HFF-Myc (cell line): ENCODE measurements around the gene PHF20.
"Not testable (repeated sequence)": the region's sequence is repeated elsewhere in the genome, so short reads cannot be mapped to it uniquely, and the experiment has no call there.

Experiments
- DNase-seq: peaks from one replicate; pipeline ENCODE4 v3.0.0-alpha.2; 2011; ENCODE audit warnings: low read depth; ENCODE audit errors: extremely low read depth
- H3K4me3 ChIP-seq: replicated peaks from 2 replicates; pipeline ENCODE4 v1.5.1; 2011; ENCODE audit warnings: low read depth, mild to moderate bottlenecking, control low read depth, low read length
- CTCF ChIP-seq: IDR thresholded peaks from 2 replicates; pipeline ENCODE4 v1.5.1; 2012; ENCODE audit warnings: mild to moderate bottlenecking, low read depth, low read length, control low read depth; ENCODE audit errors: missing control alignments

The PHF20 gene

GRCh38 chr20:35757098-35757705 is 14.6 kb upstream of the PHF20 start:
- no peak for DNase-seq
- TF ChIP-seq CTCF, result no peak
- H3K4me3 ChIP-seq, result no peak overlapping the region

- DNase-seq, H3K4me3 ChIP-seq: not testable (repeated sequence)
Measured at GRCh38 chr20:35761548-35761947, 10.3 kb upstream of the PHF20 start.

GRCh38 chr20:35762461-35762860 is 9.4 kb upstream of the PHF20 start:
- no peak for DNase-seq

DNA sequence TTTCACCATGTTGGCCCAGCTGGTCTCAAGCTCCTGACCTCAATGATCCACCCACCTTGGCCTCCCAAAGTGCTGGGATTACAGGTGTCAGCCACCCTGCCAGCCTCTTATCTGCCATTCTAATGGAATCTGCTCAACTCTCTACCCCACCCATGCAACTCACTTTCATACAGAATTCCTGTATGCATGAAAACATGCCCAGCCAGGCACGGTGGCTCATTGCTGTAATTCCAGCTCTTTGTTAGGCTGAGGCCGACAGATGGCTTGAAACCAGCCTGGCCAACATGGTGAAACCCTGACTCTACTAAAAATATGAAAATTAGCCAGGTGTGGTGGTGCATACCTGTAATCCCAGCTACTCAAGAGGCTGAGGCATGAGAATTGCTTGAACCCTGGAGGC is 6.9 kb upstream of the PHF20 start:
- not testable (repeated sequence) for H3K4me3 ChIP-seq, DNase-seq

More at GRCh38 chr20:35762461-35762860, 9.4 kb upstream of the PHF20 start:
- no peak for TF ChIP-seq CTCF
- no peak overlapping the region for H3K4me3 ChIP-seq

DNA sequence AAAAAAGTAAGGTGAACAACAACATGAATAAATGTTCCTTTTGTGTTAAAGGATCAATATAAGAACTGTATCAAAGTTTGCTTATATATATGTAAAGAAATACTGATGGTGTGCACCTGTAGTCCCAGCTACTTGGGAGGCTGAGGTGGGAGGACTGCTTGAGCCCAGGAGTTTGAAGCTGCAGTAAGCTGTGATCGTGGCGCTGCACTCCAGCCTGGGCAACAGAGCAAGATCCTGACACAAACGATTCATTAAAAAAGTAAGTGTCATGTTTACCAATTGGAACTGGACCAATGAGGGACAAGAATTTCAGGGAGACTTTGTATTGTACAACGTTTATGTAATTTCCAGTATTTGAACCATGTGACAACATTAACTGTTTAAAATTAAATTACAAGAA is 5.0 kb upstream of the PHF20 start:
- TF ChIP-seq CTCF, result no peak
- H3K4me3 ChIP-seq, result no peak overlapping the region
- no peak for DNase-seq

- DNase-seq, result no peak
- H3K4me3 ChIP-seq, result no peak overlapping the region
- TF ChIP-seq CTCF, result no peak
Measured at GRCh38 chr20:35767683-35768481, 3.9 kb upstream of the PHF20 start.

DNA sequence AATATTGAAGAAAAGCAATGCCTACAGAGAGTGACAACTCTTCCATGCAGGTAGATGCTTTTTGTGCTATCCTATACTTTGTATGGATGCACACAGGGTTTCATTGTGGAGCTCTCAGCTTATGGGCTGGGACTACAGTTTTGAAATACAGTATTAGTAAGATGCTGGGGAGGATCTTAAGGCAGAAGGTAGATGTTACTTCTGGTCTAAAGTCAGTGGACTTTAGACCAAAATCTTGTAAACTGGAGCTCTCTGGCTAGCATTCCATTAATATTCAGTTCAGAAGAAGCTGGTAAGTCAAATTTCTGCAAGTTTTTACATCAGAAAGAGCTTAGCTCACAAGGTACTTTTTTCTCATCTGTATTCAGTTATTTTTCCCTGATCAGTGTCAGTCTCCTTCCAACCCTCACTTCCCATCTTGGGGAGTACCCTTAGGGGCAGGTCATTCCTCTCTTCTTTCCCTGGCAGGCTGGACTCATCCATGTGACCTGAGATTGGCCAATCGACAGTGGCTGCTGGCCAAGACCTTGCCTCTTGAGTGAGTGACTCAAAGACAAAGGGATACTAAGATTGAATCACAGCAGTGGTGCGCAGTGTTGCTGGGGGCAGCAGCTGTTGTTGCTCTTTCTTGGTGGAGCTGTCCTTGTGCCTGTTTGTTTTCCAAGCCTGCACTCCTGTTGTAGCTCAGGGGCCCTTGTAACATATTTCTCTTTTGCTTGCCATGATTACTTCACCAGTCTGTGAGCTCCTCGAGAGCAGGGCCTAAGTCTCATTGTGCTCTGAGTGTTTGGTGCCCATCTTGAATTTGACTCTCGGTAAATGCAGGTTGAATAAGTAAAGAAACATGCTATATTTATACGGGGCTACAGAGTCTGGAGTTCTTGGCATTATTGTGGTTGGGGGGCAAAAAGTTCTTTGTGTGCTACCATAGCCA is 2.8 kb upstream of the PHF20 start:
- TF ChIP-seq CTCF, result no peak
- DNase-seq, result peak; percentile 84
- no peak overlapping the region for H3K4me3 ChIP-seq
